HCT116 (cell line): Measurements from ENCODE around the gene LRIT3. TPM values are rescaled to one million over a fixed set of nuclear protein-coding genes. Genes with fewer than 3 reads are reported as not detected.

Experiments used
- ATAC-seq: fragments of 200-7000 bp; cut with Tn5 transposase; 2 replicates; pipeline ENCODE4 v1.9.1; 2020; ENCODE audit warnings: mild to moderate bottlenecking, moderate library complexity
- BruUV-seq: library from RNA; stranded (reverse); fragments of 400-500 nt; replicated peaks from 2 replicates; lab custom pipeline; 2021; lab: Mats Ljungman, UMichigan
- CTCF ChIA-PET: fragments of 300-600 bp; sonication (Branson Sonifier 250); formaldehyde crosslinking; loops from one replicate; lab custom pipeline; 2021; ENCODE audit warnings: antibody characterized with exemption; lab: Charles Lee
- POLR2A ChIA-PET: fragments of 300-600, 350-600 bp; sonication (Branson Sonifier 250); formaldehyde crosslinking; loops from one replicate; lab custom pipeline; 2021; ENCODE audit warnings: antibody characterized with exemption; lab: Charles Lee
- RAD21 ChIA-PET, 2 experiments: fragments of 300-600 bp; sonication (Branson Sonifier 250); formaldehyde crosslinking; loops; one replicate each; lab custom pipeline; 2023; ENCODE audit warnings: low total read pairs in 2 of 2; ENCODE audit not compliant: uncharacterized antibody in 2 of 2, unreplicated experiment in 2 of 2, low non-redundant PET in 1 of 2; lab: Charles Lee
- DNase-seq: peaks from one replicate; pipeline ENCODE4 v3.0.0-alpha.2; 2010; ENCODE audit warnings: low read depth, low spot score
- H2AFZ ChIP-seq: fragments of 200-600 bp; shearing (Covaris generic), sonication (generic); 2 replicates; pipeline ENCODE4 v1.6.1; 2017; ENCODE audit warnings: low read depth, mixed run types, mixed read lengths, antibody characterized with exemption, low read length; ENCODE audit not compliant: poor library complexity, severe bottlenecking
- H3K27ac ChIP-seq: 2 replicates; pipeline ENCODE4 v1.5.1; 2012; ENCODE audit warnings: low read depth, low read length
- H3K27me3 ChIP-seq: fragments of 200-600 bp; sonication (generic); 2 replicates; pipeline ENCODE4 v1.6.1; 2016; ENCODE audit warnings: mixed run types, low read length, mixed read lengths; ENCODE audit not compliant: insufficient read depth
- H3K36me3 ChIP-seq, 2 experiments: fragments of 200-500 bp in 1 of 2; fragments of 200-600 bp in 1 of 2; sonication (Bioruptor generic) in 1 of 2; sonication (generic) in 1 of 2; 2 replicates each; pipeline versions ENCODE4 v1.5.1 to v1.6.1; 2014 to 2016; ENCODE audit warnings: low read length in 2 of 2, inconsistent platforms in 1 of 2, mixed read lengths in 1 of 2, mixed run types in 1 of 2; ENCODE audit not compliant: insufficient read depth in 2 of 2, control insufficient read depth in 1 of 2
- H3K4me1 ChIP-seq, 2 experiments: fragments of 200-600 bp in 1 of 2; sonication (generic) in 1 of 2; 2 replicates each; pipeline versions ENCODE4 v1.5.1 to v1.6.1; 2012 to 2017; ENCODE audit warnings: low read length in 2 of 2, inconsistent platforms in 1 of 2, mild to moderate bottlenecking in 1 of 2, mixed read lengths in 1 of 2, mixed run types in 1 of 2, moderate library complexity in 1 of 2; ENCODE audit not compliant: insufficient read depth in 2 of 2, control insufficient read depth in 1 of 2
- H3K4me2 ChIP-seq: fragments of 200-600 bp; sonication (generic); 2 replicates; pipeline ENCODE4 v1.6.1; 2017; ENCODE audit warnings: mixed run types, low read length, mixed read lengths
- H3K4me3 ChIP-seq, 2 experiments: fragments of 200-600 bp in 1 of 2; sonication (generic) in 1 of 2; replicated peaks in 1 of 2; 2 replicates each; pipeline ENCODE4 v1.5.1; 2011 to 2016; ENCODE audit warnings: low read length in 2 of 2, control low read depth in 1 of 2, low read depth in 1 of 2, mild to moderate bottlenecking in 1 of 2, mixed read lengths in 1 of 2, mixed run types in 1 of 2
- H3K79me2 ChIP-seq: fragments of 200-600 bp; sonication (generic); 2 replicates; pipeline ENCODE4 v1.6.1; 2017; ENCODE audit warnings: mild to moderate bottlenecking, mixed run types, low read length, moderate library complexity, mixed read lengths; ENCODE audit not compliant: insufficient read depth
- H3K9ac ChIP-seq: fragments of 200-600 bp; sonication (generic); 2 replicates; pipeline ENCODE4 v1.6.1; 2016; ENCODE audit warnings: low read length, mixed read lengths
- H3K9me2 ChIP-seq: fragments of 200-600 bp; sonication (generic), shearing (Covaris generic); 2 replicates; pipeline ENCODE4 v1.6.1; 2017; ENCODE audit warnings: mixed run types, mild to moderate bottlenecking, moderate library complexity; ENCODE audit not compliant: insufficient read depth
- H3K9me3 ChIP-seq, 2 experiments: fragments of 200-500 bp in 1 of 2; fragments of 200-600 bp in 1 of 2; sonication (Bioruptor generic) in 1 of 2; sonication (generic) in 1 of 2; 2 replicates each; pipeline ENCODE4 v1.6.1; 2014 to 2017; ENCODE audit warnings: low read length in 2 of 2, mixed read lengths in 2 of 2, inconsistent platforms in 1 of 2, low read depth in 1 of 2, mild to moderate bottlenecking in 1 of 2, mixed run types in 1 of 2, moderate library complexity in 1 of 2; ENCODE audit not compliant: control insufficient read depth in 1 of 2, insufficient read depth in 1 of 2
- H4K20me1 ChIP-seq: fragments of 200-600 bp; sonication (generic), shearing (Covaris generic); 2 replicates; pipeline ENCODE4 v1.6.1; 2017; ENCODE audit warnings: mixed run types, mild to moderate bottlenecking, moderate library complexity; ENCODE audit not compliant: insufficient read depth
- CBX3 ChIP-seq: IDR thresholded peaks from 2 replicates; pipeline ENCODE4 v1.6.1; 2012; ENCODE audit warnings: low read depth
- CEBPB ChIP-seq: IDR thresholded peaks from 2 replicates; pipeline ENCODE4 v1.6.1; 2012; ENCODE audit warnings: low read depth
- CTCF ChIP-seq, 3 experiments: fragments of 200-600 bp in 1 of 3; sonication (generic) in 1 of 3; IDR thresholded peaks in 2 of 3; conservative IDR thresholded peaks in 1 of 3; 2 replicates each; pipeline ENCODE4 v1.5.1; 2012 to 2017; ENCODE audit warnings: low read depth in 2 of 3, low read length in 2 of 3, antibody characterized with exemption in 1 of 3, borderline replicate concordance in 1 of 3, control low read depth in 1 of 3, mild to moderate bottlenecking in 1 of 3, mixed read lengths in 1 of 3, mixed run types in 1 of 3, moderate library complexity in 1 of 3; ENCODE audit not compliant: insufficient read depth in 1 of 3
- JUND ChIP-seq: IDR thresholded peaks from 2 replicates; pipeline ENCODE4 v1.6.1; 2012
- MAX ChIP-seq: IDR thresholded peaks from 2 replicates; pipeline ENCODE4 v1.6.1; 2012
- RAD21 ChIP-seq: IDR thresholded peaks from 2 replicates; pipeline ENCODE4 v1.6.1; 2012; ENCODE audit warnings: low read depth, mild to moderate bottlenecking
- SIN3A ChIP-seq: IDR thresholded peaks from 2 replicates; pipeline ENCODE4 v1.6.1; 2012; ENCODE audit warnings: low read depth
- intact Hi-C: fragments of 100-400 bp; cut with micrococcal nuclease; formaldehyde crosslinking; loops from 2 replicates; pipeline ENCODE4 v1.10.0; 2022
- total RNA-seq: library from RNA; stranded (reverse); gene quantifications from one replicate; pipeline ENCODE4 v1.2.1, GENCODE V29; 2021; ENCODE audit not compliant: unreplicated experiment
- TF ChIP-seq, protein P1 (sequence below): IDR thresholded peaks from 2 replicates; pipeline ENCODE4 v1.6.1; 2012

The LRIT3 gene
- total RNA-seq, 1 experiment from 2014 or later = 0.47 TPM

DNA sequence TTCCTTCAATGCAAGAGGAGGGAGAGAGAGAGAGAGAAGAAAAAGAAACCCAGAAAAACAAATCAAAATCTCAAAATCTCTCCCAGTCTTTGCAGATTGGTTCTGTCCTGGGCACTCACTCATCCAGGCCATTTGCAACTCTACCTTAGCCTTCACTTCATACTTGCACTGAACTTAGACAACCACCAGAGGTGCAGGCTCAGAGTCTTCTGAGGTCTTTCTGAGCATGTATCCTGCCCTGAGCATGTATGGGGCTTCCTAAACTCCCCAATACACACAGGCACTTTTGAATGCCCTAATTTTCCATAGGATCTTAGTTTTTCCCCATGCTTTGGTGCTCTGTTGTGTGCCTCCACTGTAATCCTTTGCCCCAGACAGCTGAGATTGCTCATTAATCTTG is 49.0 kb upstream of the LRIT3 start:
- RAD21 ChIA-PET = no interaction called here
- peaks cover 0 to 5% of the 10 kb centered on the region in 2 experiments; a peak in 1 of 4 replicates for H3K4me1 ChIP-seq
- no TSS peak for BruUV-seq
- ATAC-seq (peak; percentile 84), DNase-seq (no peak)
- no peaks in the 10 kb centered on the region for H3K27me3 ChIP-seq
- CTCF ChIA-PET = interaction anchor here (1.4 kb wide), 1 partner anchor 368 kb away, joined by 3 read pairs; no protein-coding TSS in a partner anchor
- no peaks in the 10 kb centered on the region; a peak in 1 of 4 replicates for H3K9me3 ChIP-seq
- POLR2A ChIA-PET = no interaction called here
- TF ChIP-seq CEBPB (no peak), CTCF (IDR thresholded peaks at IDR 0.05 in 2 of 3, conservative IDR thresholded peaks at IDR 0.05 in 1 of 3; ENCODE audit: borderline replicate concordance in 1 of 3, insufficient read depth in 1 of 3, low read depth in 2 of 3, low read length in 2 of 3) (peak in 2 of 3 experiments; percentile 22 to 28; a peak in 2 of 6 replicates), MAX (no peak)
- H3K4me2 ChIP-seq = no peak overlapping the region
- H3K9ac ChIP-seq = no peak overlapping the region
- H3K27ac ChIP-seq = no peak overlapping the region
- intact Hi-C loops = no loop called here
- no peak overlapping the region for H3K4me3 ChIP-seq
- H2AFZ ChIP-seq = no peak overlapping the region
- H4K20me1 ChIP-seq = no peaks in the 10 kb centered on the region
- H3K9me2 ChIP-seq = no peaks in the 10 kb centered on the region
- H3K36me3 ChIP-seq = no peaks in the 10 kb centered on the region
- H3K79me2 ChIP-seq = no peaks in the 10 kb centered on the region

GRCh38 chr4:109801099-109801789 is 46.7 kb upstream of the LRIT3 start:
- H3K4me1 ChIP-seq = peaks cover 0 to 5% of the 10 kb centered on the region in 2 experiments; a peak in 1 of 4 replicates
- BruUV-seq = no TSS peak
- H2AFZ ChIP-seq = peak overlapping the region; percentile 58
- no peak for DNase-seq
- H3K9me3 ChIP-seq = no peaks in the 10 kb centered on the region
- no peaks in the 10 kb centered on the region for H4K20me1 ChIP-seq
- H3K36me3 ChIP-seq = no peaks in the 10 kb centered on the region
- no peak overlapping the region for H3K4me3 ChIP-seq
- CTCF ChIA-PET = no interaction called here
- H3K9ac ChIP-seq = no peak overlapping the region
- no peak overlapping the region for H3K27ac ChIP-seq
- TF ChIP-seq RAD21 (no peak), JUND (no peak), MAX (no peak), SIN3A (no peak), CBX3 (no peak)
- TF ChIP-seq, protein P1, sequence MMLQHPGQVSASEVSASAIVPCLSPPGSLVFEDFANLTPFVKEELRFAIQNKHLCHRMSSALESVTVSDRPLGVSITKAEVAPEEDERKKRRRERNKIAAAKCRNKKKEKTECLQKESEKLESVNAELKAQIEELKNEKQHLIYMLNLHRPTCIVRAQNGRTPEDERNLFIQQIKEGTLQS = no peak
- POLR2A ChIA-PET = no interaction called here
- intact Hi-C loops = loop anchor here (5.0 kb wide), 1 partner anchor 99 kb away; the partner anchor contains the start of gene CASP6
- no peak overlapping the region for H3K4me2 ChIP-seq
- ATAC-seq = no peak
- H3K27me3 ChIP-seq = no peaks in the 10 kb centered on the region
- RAD21 ChIA-PET = no interaction called here
- H3K79me2 ChIP-seq = no peaks in the 10 kb centered on the region
- no peaks in the 10 kb centered on the region for H3K9me2 ChIP-seq
